Measurements from ENCODE around the gene ST3GAL4. TPM values are rescaled to one million over a fixed set of nuclear protein-coding genes. Genes with fewer than 3 reads are reported as not detected.

The ST3GAL4 gene
- total and polyA plus RNA-seq, 10 of the 15 experiments (the other 5 are each of a cell fraction or from before 2014, with no cell fraction given), result 3.8 to 8.1 (median 6.5) TPM; not detected in 2

- Histone ChIP-seq H3K4me1 (ENCODE audit: control insufficient read depth, insufficient read depth, low read length) (no peaks in the 10 kb centered on the region), H3K4me2 (ENCODE audit: control insufficient read depth, insufficient read depth) (no peak overlapping the region), H3K9ac (ENCODE audit: control insufficient read depth, insufficient read depth, low read length) (no peak overlapping the region), H3K79me2 (ENCODE audit: control insufficient read depth, insufficient read depth, low read length) (no peaks in the 10 kb centered on the region), H2AFZ (ENCODE audit: control insufficient read depth, low read depth, low read length) (no peak overlapping the region), H3K36me3 (ENCODE audit: control insufficient read depth in 2 of 2, insufficient read depth in 2 of 2, low read length in 1 of 2) (peaks cover 19 to 32% of the 10 kb centered on the region in 2 experiments), H4K20me1 (ENCODE audit: control insufficient read depth, insufficient read depth) (no peaks in the 10 kb centered on the region), H3K9me3 (replicated peaks; ENCODE audit: control insufficient read depth, insufficient read depth, low read length) (no peaks in the 10 kb centered on the region), H3K27me3 (replicated peaks in 1 of 2; ENCODE audit: control insufficient read depth in 2 of 2, insufficient read depth in 2 of 2, low read length in 1 of 2) (no peaks in the 10 kb centered on the region), H3K27ac (ENCODE audit: control insufficient read depth, insufficient read depth) (no peak overlapping the region), H3K4me3 (no peak overlapping the region)
- DNase-seq (ENCODE audit: low read depth, low spot score) (no peak), FAIRE-seq (no peak), ATAC-seq (no peak)
- ChIA-PET POLR2A (no interaction called here), RAD21 (ENCODE audit: unreplicated experiment) (interaction anchor here (1.9 kb wide), 1 partner anchor 152 kb away, joined by 5 read pairs; no protein-coding TSS in a partner anchor), CTCF (no interaction called here), SMC1A (ENCODE audit: uncharacterized antibody, unreplicated experiment) (no interaction called here)
- WGBS (ENCODE audit: insufficient coverage, insufficient replicate concordance, low lambda C conversion rate, missing lambda C conversion rate), result 77% methylated on average over 9 of the region's 9 CpGs
- in situ Hi-C loops (cut with MboI), result no loop called here
- no TSS peak for BruUV-seq (replicated peaks)
- intact Hi-C loops (cut with micrococcal nuclease; ENCODE audit: unreplicated experiment), result no loop called here
- TF ChIP-seq SIX5 (IDR thresholded peaks at IDR 0.05; ENCODE audit: low read depth, low read length, severe bottlenecking) (no peak), CHD4 (IDR thresholded peaks at IDR 0.05) (no peak), CUX1 (IDR thresholded peaks at IDR 0.05; ENCODE audit: insufficient replicate concordance, low read depth, low read length) (no peak), NR2C1 (IDR thresholded peaks at IDR 0.05) (peak; percentile 61), NR2F1 (conservative IDR thresholded peaks at IDR 0.05) (0 out of 2 replicates have a peak, but pooled peaks have one; percentile 44), MXI1 (IDR thresholded peaks at IDR 0.05; ENCODE audit: low read depth, low read length) (no peak)
These were observed 26.4 kb upstream of the ST3GAL4 start for GRCh38 chr11:126328938-126329643.

Data from GM12878 (cell line).